GM18907 (cell line): Measurements from ENCODE around the gene ARHGEF12.

Experiments used
- ATAC-seq: cut with Tn5 transposase; IDR thresholded peaks from one replicate; pipeline ENCODE4 v1.9.1; 2021; ENCODE audit warnings: mild to moderate bottlenecking, moderate library complexity; ENCODE audit not compliant: unreplicated experiment

The ARHGEF12 gene

DNA sequence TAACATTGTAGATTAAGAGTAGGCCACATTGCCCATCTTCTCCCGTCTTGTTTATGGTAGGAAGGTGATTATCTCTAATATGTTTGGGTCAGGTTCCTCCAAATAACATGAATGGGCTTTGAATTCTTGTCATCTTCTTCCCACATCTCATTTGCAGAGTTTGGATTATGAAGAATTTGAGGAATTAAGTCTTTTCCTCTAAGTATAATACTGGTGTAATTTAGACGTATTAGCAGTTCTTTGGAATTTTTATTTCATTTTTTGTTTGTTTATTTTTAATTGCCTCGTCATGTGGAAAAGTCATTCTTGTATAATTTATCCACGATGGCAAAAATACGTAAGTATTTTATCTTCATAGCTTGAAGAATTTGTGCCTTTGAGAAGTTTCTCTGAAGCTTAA, 73.4 kb downstream of the ARHGEF12 start:
- ATAC-seq, result no peak

DNA sequence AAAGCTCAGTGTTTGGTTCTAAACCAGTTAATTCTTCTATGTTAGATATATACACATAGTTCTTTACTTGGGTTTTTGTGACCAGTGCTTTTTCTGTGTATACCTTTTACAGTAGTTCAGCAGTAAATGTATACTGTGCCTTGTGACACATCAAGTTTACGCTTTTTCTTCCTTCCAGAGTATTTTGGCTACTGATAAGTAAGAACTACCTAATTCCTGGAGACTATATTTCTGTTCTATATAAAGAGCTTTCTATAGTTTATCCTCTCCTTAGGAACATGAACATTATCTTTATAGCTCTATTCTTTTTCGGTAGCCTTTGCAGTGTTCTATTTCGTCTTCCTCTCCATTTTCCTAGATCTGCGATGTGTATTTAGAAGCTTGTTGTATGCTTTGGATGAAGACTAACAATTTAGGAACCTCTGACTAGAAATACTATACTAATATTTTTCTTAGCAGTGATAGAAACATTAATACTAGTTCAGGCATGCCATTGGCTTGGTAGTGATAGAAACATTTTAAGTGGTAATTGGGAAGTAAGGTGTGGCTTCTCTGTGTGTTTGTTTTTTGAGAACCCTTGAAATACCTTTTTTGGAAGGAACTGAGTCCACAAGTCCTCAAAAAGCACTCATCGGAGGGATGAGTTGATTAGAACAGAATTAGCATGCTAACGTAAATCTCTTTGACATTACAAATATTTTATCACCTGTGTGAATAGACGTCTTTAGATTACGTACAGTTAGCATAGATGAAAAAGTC, 74.6 kb downstream of the ARHGEF12 start:
- no peak for ATAC-seq

DNA sequence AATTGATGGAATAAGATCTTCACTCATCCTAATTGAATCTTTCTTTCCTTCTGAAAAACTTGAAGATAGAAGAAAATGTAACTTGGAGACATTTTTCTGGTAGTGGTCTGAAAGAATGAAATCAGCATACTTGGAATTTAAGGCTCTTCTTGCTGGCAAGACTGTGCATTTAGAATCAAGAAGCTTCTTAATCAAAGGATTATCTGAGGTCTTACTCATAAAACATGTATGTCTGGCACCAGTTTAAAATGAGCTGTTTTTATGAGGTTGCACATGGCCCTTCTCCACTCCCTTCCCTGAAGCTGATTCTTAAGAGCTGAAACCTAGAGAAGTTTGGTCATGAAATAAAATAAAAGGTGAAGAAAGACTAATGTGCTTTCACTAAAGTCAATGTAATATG, 77.3 kb downstream of the ARHGEF12 start:
- ATAC-seq, result no peak

DNA sequence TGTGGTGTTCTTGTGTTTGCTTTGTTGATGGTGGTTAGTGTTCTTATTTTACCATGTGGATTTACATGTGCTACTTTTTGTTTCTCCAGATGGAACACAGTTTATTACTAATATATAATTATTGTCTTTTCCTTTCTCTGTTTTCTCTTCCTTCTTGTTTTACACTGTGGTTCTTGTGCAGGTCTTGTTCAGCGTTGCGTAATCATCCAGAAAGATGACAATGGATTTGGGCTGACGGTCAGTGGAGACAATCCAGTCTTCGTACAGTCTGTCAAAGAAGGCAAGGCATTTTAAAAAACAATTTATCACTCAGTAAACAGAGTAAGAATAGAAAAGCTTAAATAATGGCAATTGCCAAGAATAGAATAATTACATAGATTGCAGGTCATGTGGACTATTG, 84.4 kb downstream of the ARHGEF12 start:
- no peak for ATAC-seq

DNA sequence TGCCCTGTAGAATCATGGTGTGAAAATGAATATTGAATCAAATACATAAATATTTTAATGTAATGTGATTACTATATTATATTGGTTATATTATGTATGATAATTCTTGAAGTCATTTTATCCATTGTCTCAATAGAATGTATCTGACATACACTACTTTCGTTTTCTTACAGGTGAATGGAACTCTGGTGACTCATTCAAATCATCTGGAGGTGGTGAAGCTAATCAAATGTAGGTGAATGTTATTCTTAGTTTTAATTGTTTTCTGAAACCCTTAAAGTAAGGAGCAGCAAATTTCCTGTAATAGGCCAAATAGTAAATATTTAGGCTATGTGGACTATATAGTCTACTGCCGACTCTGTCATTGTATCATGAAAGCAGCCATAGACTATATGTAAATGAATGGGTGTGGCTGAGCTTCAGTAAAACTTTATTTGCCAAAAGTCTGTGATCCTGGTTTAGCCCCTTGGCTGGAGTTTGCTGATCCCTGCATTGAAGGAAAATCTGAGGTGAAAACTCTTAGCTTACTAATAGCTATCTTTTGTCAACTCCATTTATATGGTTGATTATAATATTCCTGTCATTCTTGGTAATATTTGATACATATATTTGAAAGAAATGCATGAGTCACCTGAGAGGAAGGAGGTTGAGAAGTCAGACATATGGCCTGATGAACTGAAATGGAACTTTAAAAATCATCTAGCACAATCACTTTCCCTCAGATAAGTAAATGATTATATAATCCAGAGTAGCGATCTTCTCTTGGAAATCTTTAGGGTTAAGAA, 88.2 kb downstream of the ARHGEF12 start:
- ATAC-seq, result no peak

DNA sequence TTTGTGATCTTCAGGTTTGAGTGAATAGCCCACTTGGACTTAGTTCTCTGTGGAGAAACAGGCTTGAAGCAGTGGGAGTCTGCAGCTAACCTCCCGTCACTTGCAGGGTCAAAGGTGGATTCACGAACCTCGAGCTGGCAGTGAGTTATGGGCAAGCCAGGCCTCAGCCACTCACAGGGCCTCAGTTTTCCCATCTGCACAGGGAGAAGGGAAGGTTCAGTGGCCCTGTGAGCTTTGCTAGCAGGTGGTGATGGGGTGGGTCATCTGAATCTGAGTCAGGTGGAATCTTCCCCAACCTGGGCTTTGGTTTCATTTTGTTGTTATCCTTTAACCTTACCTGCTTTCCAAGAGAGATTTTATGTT, 88.7 kb downstream of the ARHGEF12 start:
- ATAC-seq, result no peak

DNA sequence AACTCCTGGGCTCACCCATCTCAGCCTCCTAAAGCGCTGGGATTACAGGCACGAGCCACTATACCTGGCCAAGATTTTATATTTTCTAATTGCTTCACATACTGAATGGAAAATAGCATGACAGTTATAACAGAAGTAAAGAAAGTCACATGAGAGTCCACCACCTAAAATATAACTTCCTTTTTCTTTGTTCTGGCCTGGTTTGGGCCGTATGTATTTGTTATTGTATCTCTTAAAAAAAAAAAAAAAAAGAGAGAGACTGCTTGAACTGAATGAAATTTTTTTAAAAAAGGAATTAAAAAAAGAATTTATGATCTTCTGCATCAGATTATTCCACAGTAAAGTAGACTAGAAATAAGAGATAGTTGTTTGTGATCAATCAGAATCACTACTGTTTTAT, 89.3 kb downstream of the ARHGEF12 start:
- ATAC-seq, result no peak

DNA sequence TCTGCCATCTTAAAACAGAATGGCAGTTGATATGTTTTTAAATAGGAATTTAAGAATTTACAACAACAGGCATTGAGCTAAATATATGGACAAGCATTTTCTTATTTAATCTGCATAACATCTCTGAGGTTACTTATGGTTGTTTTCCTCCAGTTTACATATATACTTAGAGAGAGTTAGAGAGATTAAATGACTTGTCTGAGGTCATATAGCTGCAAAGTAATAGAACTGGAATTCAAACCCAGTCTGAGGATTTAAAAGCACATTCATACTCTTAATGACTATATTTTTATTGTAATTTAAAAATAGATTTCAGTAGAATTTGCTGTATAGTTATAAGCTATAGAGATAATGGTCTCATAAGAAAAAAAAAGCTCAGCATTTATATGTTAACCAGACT, 93.9 kb downstream of the ARHGEF12 start:
- ATAC-seq, result no peak

DNA sequence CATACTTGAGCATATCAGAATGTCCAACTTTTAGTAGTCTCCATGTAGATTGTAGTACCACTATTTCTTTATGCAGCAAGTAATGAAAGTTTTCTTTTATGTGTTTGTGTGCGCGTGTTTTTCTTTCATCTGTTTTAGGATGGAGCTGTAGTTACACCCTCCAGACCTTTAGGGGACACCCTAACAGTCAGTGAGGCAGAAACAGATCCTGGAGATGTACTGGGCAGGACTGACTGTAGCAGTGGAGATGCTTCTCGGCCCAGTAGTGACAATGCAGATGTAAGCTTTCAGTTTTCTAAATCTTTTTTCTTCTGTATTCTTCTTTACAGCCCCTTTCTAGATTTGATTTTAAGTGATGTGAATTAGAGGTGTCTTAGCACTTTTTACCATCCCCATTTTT, 95.4 kb downstream of the ARHGEF12 start:
- peak; percentile 40 for ATAC-seq

DNA sequence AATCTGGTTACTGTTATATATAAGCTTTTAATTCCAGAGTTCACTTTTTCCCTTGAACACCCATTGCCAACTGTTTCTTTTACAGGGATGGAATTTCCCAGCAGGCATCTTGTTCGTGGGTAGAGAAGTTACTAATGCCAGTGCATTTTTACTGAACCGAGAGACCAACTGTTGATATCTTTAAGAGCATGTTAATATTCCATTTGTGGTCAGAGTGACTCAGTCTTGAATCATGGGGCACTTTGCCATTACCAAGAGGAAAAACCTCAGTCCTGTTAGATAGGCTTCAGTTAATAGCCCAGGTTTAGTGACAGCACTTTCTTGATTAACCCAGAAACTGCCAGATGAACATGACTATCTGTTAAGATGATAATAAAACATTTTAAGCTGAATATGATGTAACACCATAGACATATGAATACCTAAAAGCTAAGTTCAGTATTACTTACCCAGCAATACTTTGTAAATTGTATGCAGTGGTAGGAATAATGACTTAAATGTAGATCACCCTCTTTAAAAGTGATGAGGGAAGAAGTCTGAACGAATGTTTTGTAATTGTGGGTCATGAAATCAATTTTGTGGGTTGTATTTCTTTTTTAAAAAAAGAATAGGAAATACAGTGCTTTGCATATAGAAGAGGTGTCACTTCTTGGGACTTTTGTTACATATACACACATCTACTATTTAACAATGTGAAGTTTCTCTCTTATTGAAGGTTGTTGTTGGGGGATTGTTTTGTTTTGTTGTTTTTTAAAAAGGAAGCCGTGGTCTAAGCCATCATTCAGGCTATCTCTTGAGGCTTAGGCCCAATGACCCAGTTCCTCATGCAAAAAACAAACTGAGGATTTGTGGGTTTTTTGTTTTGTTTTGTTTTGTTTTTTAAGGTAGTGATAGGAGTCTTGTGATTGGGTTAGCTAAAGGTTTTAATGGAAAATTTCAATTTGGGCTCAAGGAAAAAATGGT, 96.1 kb downstream of the ARHGEF12 start:
- peak; percentile 70 for ATAC-seq

DNA sequence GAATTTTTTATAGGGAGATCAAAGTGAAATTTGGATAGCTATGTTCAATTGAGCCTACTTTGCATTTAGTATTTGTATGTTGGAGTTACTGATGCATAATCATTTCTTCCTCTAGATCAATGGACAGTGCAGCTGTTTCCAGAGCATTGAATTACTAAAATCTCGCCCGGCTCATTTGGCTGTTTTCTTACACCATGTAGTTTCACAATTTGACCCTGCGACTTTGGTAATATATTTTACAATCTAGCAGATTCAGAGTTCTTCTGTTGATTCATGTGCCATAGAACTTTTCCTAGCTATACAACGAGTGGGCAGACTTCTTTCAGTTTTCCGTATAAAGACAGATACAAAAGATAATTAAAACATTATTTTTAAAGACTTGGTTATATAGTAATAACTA, 105.4 kb downstream of the ARHGEF12 start:
- ATAC-seq, result no peak

DNA sequence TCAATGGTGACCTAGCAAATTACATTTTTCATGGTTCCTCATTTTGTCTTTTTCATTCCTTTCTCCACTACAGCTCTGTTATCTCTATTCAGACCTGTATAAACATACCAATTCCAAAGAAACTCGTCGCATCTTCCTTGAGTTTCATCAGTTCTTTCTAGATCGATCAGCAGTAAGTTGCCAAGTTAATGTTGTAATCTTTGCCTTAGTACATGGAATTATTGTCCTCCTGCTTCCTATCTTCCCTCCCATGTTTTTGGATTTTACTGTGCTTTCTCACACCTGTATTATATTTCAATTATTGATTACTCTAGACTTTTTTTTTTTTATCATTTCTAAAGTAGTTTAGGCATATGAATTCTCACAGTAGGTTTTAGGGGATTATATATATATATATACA, 105.8 kb downstream of the ARHGEF12 start:
- ATAC-seq, result no peak

DNA sequence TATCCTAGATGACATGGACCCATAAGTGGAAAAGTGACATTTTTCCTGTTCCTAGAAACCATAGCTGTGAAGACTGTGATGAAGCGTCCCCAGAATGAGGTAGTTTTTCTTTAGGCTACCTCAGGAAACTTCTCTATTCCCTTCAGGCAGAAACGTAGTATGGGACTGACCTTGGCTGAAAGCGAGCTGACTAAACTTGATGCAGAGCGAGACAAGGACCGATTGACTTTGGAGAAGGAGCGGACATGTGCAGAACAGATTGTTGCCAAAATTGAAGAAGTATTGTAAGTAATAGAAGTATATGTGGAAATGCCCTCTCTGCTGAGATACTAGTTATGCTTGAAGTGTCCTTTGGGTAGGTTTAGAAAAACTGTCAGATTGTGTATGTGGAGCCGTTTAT, 110.6 kb downstream of the ARHGEF12 start:
- no peak for ATAC-seq

DNA sequence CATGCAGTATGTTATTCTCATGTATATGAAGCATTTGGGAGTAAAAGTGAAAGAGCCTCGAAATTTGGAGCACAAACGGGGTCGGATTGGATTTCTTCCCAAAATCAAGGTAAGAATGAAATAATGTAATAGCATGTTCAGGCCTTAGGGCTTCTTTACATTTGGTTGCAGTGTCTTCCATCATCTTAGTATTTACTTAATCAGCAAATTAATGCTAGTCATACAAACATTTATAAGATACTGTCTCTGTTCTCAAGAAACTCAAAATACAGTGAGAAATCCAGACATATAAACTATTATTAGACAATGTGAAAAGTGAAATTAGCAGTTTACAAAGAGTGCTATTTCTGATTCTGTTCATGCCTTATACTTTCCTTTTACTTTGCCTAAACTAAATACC, 112.0 kb downstream of the ARHGEF12 start:
- ATAC-seq, result no peak

DNA sequence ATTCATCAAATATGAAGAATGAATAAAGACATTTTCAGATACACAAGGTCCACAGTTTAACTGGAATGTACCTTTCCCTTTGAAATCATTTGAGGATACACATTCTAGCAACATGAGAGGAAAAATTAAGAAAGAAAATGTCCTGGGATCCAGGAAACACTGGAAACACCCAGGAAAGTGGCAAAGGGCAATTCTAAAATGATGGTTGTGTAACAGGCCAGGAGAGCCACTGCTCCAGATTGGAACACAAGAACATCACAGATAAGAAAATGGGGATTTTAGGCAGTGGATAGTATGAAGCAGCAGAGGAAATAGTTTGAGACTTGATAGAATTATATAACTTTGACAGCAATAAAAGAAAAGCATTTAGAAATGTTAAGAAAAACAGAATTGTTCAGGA, 119.3 kb downstream of the ARHGEF12 start:
- no peak for ATAC-seq

DNA sequence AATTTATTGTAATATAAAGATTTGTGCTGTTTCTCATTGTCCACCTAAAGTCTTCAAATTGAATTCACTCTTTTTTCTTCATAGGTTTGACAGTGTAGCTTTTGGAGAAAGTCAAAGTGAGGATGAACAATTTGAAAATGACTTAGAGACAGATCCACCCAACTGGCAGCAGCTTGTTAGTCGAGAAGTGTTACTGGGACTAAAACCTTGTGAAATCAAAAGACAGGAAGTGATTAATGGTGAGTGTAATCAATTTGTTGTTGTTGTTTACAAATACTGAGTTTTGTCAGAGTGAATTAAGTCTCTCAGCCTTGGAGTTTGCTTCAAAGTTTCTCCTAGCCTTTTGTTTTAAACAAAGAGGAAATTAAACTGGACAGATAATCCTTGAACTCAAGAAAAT, 121.8 kb downstream of the ARHGEF12 start:
- no peak for ATAC-seq

DNA sequence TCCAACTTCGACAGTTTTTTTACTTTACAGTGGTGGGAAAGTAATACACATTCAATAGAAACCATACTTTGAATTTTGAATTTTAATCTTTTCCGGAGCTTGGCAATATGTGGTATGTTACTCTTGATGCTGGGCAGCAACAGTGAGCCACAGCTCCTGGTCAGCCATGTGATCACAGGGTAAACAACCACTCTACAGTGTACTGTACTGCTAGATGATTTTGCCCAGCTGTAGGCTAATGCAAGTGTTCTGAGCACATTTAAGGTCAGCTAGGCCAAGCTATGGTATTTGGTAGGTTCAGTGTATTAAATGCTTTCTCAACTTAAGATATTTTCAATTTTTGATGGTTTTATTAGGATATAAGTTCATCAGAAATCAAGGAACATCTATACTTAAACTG, 126.6 kb downstream of the ARHGEF12 start:
- no peak for ATAC-seq

DNA sequence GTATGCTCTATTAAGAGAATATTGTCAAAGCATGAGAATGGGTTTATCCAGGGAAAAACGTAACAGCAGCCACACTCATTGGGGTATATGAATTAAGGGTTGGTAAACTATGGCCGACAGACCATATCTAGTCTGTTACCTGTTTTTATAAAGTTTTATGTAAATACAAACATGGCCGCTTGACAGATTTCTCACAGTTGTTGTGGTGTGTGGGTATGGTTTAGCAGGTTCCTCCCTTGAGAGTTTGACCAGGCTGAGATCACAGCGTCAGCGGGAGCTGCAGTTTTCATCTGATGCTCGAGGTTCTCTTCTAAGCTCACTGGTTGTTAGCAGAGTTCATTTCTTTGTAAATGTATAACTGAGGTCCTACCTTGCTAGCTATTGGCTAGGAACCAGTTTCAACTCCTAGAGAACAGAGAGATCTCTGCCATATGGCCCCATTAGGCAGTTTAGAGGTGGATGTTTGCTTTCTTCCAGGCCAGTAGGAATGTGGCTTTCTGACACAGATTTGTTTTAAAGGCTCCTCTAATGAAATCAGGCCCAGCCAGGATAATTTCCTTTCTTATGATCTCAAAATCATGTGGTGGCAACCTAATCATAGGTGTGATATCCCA, 129.8 kb downstream of the ARHGEF12 start:
- ATAC-seq, result no peak

DNA sequence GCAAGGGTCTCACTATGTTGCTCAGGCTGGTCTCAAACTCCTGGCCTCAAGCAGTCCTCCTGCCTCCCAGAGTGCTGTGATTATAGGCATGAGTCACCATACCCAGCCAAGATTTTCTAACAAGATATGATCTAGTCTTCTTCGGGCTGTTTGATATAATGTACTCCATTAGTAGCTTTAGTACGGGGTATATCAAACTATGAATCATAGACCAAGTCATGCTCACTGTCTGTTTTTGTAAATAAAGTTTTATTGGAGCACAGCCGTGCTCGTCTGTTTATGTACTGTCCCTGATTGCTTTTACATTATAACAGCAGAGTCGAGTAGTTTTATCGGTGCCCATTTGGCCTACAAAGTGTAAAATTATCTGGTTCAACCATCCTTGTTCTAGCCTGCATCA, 131.4 kb downstream of the ARHGEF12 start:
- ATAC-seq, result no peak

DNA sequence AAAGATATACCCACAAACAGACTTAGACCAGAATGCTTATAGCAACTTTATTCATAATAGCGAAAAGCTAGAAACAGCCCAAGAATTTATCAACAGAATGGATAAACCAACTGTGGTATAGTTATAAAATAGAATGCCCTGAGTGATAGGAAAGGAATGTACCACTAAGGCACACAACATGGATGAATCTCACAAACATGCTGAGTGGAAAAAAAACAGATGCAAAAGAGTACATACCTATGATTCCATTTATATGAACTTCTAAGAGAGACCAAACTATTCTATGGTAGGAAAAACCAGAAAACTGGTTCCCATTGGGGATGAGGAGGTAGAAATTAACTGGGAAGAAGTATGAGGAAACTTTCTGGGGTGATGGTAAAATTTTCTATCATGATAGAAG, 134.9 kb downstream of the ARHGEF12 start:
- no peak for ATAC-seq

DNA sequence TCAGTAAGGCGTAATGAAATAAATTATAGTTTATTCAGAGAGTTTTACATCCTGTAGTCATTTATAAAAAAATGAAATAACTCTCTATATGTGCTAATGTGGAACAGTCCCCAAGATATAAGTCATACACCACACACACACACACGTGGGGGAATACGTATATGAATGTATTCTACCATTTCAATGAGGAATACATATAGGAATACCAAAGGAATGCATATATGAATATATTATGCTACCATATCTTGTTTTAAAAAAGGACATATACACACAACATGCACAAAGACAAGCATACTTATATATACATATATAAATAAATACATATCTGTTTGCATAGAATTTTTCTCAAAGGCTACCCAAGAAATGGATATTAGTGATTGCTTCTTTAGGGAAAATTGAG, 135.8 kb downstream of the ARHGEF12 start:
- ATAC-seq, result no peak
